Immature natural killer cell (primary cell): ENCODE measurements around the gene VSIG10. TPM values are rescaled to one million over a fixed set of nuclear protein-coding genes. Genes with fewer than 3 reads are reported as not detected.
A peak's percentile ranks its signal among the peaks of the same experiment; 100 is the strongest.

ENCODE experiments used
- DNase-seq, 3 donors: peaks; one replicate each; pipeline ENCODE4 v3.0.0; 2022; ENCODE audit warnings: mixed read lengths in 1 of 3
- H3K27ac Mint-ChIP-seq, 6 donors: one replicate each; pipeline ENCODE4 v1.8.0; 2020; ENCODE audit warnings: mixed read lengths in 6 of 6, mild to moderate bottlenecking in 5 of 6, inconsistent platforms in 4 of 6, moderate library complexity in 3 of 6
- H3K27me3 Mint-ChIP-seq, 3 donors: one replicate each; pipeline ENCODE4 v1.8.0; 2020 to 2021; ENCODE audit warnings: low read depth in 3 of 3, mild to moderate bottlenecking in 3 of 3, mixed read lengths in 3 of 3, moderate library complexity in 3 of 3, inconsistent platforms in 1 of 3
- H3K36me3 Mint-ChIP-seq, 3 donors: one replicate each; pipeline ENCODE4 v1.8.0; 2020; ENCODE audit warnings: mixed read lengths in 3 of 3, inconsistent platforms in 2 of 3, mild to moderate bottlenecking in 2 of 3
- H3K4me1 Mint-ChIP-seq, 2 donors: one replicate each; pipeline ENCODE4 v1.8.0; 2020; ENCODE audit warnings: inconsistent platforms in 2 of 2, mild to moderate bottlenecking in 2 of 2, mixed read lengths in 2 of 2, moderate library complexity in 1 of 2
- H3K4me3 Mint-ChIP-seq, 5 donors: one replicate each; pipeline ENCODE4 v1.8.0; 2020; ENCODE audit warnings: mild to moderate bottlenecking in 5 of 5, mixed read lengths in 5 of 5, inconsistent platforms in 3 of 5, moderate library complexity in 3 of 5
- H3K9me3 Mint-ChIP-seq, 6 donors: one replicate each; pipeline ENCODE4 v1.8.0; 2020; ENCODE audit warnings: mild to moderate bottlenecking in 6 of 6, mixed read lengths in 6 of 6, inconsistent platforms in 4 of 6, moderate library complexity in 3 of 6
- polyA plus RNA-seq, 3 donors: library from polyadenylated mRNA; unstranded; fragments of 300-500 nt; fragmentation: Illumina TruSeq; gene quantifications; one replicate each; pipeline ENCODE4 v1.2.3, GENCODE V29; 2021

Gene VSIG10
- polyA plus RNA-seq, 3 donors from 2014 or later, result 0.24 to 1.6 (median 1.0) TPM

- Mint-ChIP-seq H3K27ac (no peak overlapping the region), H3K27me3 (peaks cover 0 to 3% (median 0%) of the 10 kb centered on the region in 3 donors), H3K36me3 (peaks cover 23 to 38% (median 29%) of the 10 kb centered on the region in 3 donors), H3K4me3 (no peak overlapping the region), H3K4me1 (peaks cover 0 to 2% of the 10 kb centered on the region in 2 donors), H3K9me3 (no peaks in the 10 kb centered on the region)
- DNase-seq, result no peak
Measured at GRCh38 chr12:118046430-118046829, 57.4 kb downstream of the VSIG10 start.

DNA sequence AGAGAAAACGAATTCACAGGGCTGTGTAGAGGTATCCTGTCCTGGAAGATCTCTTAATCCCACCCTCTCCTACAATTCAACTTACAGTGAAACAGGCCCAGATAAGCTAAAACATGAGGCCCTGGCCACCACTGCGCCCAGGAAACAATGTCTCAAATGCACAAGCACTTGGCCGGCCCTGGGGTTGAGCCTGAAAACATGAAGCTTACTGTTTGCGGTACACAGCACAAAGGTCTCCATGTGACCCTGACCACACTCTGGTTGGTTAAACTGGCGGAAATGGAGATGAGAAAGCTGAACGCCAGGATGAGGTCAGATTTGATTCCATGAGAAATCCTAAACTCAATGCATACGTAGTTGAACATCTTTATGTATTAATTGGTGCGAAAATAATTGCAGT, 59.2 kb downstream of the VSIG10 start:
- H3K4me3 Mint-ChIP-seq, result no peak overlapping the region
- peak overlapping the region in 1 of 6 donors; percentile 40 for H3K27ac Mint-ChIP-seq
- peaks cover 0 to 2% of the 10 kb centered on the region in 2 donors for H3K4me1 Mint-ChIP-seq
- peaks cover 0 to 3% (median 0%) of the 10 kb centered on the region in 3 donors for H3K27me3 Mint-ChIP-seq
- H3K36me3 Mint-ChIP-seq, result peaks cover 19 to 37% (median 28%) of the 10 kb centered on the region in 3 donors
- no peak for DNase-seq
- no peaks in the 10 kb centered on the region for H3K9me3 Mint-ChIP-seq

DNA sequence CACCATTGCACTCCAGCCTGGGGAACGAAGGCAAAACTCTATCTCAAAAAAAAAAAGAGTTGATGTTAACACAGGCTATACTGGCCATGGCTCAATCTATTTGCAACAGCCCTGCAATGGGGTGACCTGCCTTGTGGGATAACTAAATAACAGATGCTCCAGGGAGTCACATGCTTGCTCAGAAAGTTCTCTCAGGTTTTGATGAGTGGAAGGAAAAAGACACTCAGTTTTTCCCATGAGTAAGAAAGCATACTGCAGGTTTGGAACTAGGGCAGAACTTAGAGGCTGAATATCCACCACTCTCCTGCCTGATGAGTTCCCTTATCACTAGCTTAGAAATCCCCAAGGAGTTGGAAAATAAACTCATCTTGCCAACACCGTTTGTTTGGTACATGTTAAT, 59.7 kb downstream of the VSIG10 start:
- Mint-ChIP-seq H3K4me3 (no peak overlapping the region), H3K36me3 (peaks cover 19 to 39% (median 28%) of the 10 kb centered on the region in 3 donors), H3K9me3 (no peaks in the 10 kb centered on the region), H3K27me3 (peaks cover 0 to 3% (median 2%) of the 10 kb centered on the region in 3 donors), H3K27ac (peak overlapping the region in 1 of 6 donors; percentile 40), H3K4me1 (peaks cover 0 to 2% of the 10 kb centered on the region in 2 donors)
- DNase-seq, result no peak

- DNase-seq, result no peak
- peaks cover 0 to 2% of the 10 kb centered on the region in 2 donors for H3K4me1 Mint-ChIP-seq
- H3K36me3 Mint-ChIP-seq, result peaks cover 17 to 46% (median 26%) of the 10 kb centered on the region in 3 donors
- H3K9me3 Mint-ChIP-seq, result no peaks in the 10 kb centered on the region
- H3K4me3 Mint-ChIP-seq, result no peak overlapping the region
- no peak overlapping the region for H3K27ac Mint-ChIP-seq
- H3K27me3 Mint-ChIP-seq, result peaks cover 0 to 3% (median 2%) of the 10 kb centered on the region in 3 donors
Measured at GRCh38 chr12:118042091-118042490, 61.7 kb downstream of the VSIG10 start.

DNA sequence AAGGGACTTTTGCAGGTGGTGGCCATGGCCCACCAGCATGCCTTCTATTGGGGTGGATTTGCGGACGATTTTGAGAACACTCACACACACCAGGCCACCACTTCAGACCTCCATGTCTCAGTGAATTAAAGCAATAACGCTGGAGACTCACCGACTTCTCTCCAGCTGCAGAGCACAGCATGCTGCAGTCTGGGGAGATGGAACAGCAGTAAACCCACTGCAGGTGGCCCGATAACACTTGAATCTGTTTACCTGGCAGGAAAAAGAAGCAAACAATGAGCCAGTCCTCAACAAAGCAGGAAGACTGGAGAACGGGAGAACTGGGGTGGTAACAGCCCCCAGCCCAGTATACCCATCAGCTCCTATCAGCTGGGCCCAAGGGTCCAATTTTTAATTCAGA, 65.7 kb downstream of the VSIG10 start:
- Mint-ChIP-seq H3K9me3 (no peaks in the 10 kb centered on the region), H3K36me3 (peaks cover 27 to 61% (median 30%) of the 10 kb centered on the region in 3 donors), H3K4me1 (no peaks in the 10 kb centered on the region), H3K27me3 (peaks cover 0 to 5% (median 2%) of the 10 kb centered on the region in 3 donors), H3K27ac (no peak overlapping the region), H3K4me3 (no peak overlapping the region)
- DNase-seq, result no peak

- no peak overlapping the region for H3K4me3 Mint-ChIP-seq
- peaks cover 0 to 3% (median 2%) of the 10 kb centered on the region in 3 donors for H3K27me3 Mint-ChIP-seq
- no peak for DNase-seq
- H3K27ac Mint-ChIP-seq, result no peak overlapping the region
- no peaks in the 10 kb centered on the region for H3K4me1 Mint-ChIP-seq
- peaks cover 22 to 55% (median 25%) of the 10 kb centered on the region in 3 donors for H3K36me3 Mint-ChIP-seq
- H3K9me3 Mint-ChIP-seq, result no peaks in the 10 kb centered on the region
Measured at GRCh38 chr12:118036672-118037411, 67.0 kb downstream of the VSIG10 start.

DNA sequence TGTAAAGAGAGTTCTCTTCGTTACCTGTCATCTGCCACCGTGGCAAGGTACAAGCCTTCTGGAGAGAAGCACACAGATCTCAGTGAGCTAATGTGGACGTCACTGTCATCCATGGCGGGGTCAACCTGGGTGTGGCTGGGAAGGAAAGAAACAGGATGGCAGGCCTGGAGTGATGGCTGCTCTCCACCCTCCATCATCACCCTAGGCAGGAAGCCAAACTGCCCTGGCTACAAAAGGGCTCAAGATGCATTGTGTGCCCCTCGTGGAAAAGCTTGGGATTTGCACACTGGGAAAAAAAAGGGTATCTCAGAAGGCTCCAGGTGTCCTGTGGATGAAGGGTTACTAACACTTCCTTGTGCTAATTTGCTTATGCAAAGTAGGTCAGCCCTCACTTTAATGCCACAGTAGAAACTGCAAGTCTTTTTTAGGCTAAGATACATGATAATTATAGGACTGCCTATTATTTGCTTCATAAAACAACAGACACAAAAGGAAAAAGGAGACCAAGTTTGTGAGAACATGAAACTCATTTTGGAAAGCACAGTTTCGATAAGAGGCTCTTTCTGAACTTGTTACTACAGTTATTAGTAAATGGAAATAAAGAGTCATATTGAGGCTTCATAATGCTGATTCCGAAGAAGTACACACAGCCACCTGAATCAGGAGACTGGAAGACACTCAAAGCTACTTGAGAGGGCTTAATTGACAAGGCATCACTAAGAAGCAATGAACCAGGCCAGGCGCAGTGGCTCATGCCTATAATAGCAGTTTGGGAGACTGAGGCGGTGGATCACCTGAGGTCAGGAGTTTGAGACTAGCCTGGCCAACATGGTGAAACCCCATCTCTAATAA, 68.4 kb downstream of the VSIG10 start:
- Mint-ChIP-seq H3K27me3 (peaks cover 0 to 3% (median 2%) of the 10 kb centered on the region in 3 donors), H3K36me3 (peaks cover 20 to 49% (median 21%) of the 10 kb centered on the region in 3 donors), H3K4me3 (no peak overlapping the region), H3K9me3 (no peaks in the 10 kb centered on the region), H3K27ac (peak overlapping the region in 2 of 6 donors; percentile 29 to 36), H3K4me1 (no peaks in the 10 kb centered on the region)
- DNase-seq, result no peak

GRCh38 chr12:118034429-118035189, 69.2 kb downstream of the VSIG10 start:
- peaks cover 0 to 3% (median 2%) of the 10 kb centered on the region in 3 donors for H3K27me3 Mint-ChIP-seq
- peak overlapping the region in 1 of 6 donors; percentile 21 for H3K27ac Mint-ChIP-seq
- H3K4me1 Mint-ChIP-seq, result no peaks in the 10 kb centered on the region
- peaks cover 20 to 49% (median 21%) of the 10 kb centered on the region in 3 donors for H3K36me3 Mint-ChIP-seq
- H3K9me3 Mint-ChIP-seq, result no peaks in the 10 kb centered on the region
- no peak overlapping the region for H3K4me3 Mint-ChIP-seq
- DNase-seq, result no peak

DNA sequence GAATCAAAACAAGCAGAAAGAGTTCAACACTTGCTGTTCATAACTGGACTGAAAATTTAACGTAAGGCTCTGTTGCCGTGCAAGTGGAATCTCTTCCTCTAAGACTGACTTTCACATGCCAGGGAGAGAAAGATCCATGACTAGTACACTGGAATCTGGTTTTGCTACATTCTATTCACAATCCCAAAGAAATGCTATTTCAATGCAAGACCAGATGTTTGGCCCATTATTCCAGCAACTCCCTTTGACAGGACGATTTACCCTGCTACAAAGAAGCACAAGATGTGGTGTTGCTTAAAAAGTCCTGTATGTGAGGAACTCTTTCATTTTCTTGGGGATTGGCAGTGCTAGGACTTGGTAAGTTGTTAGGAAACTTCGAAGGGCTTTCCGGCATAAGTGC, 69.9 kb downstream of the VSIG10 start:
- H3K9me3 Mint-ChIP-seq, result no peaks in the 10 kb centered on the region
- peaks cover 20 to 45% (median 21%) of the 10 kb centered on the region in 3 donors for H3K36me3 Mint-ChIP-seq
- H3K4me1 Mint-ChIP-seq, result no peaks in the 10 kb centered on the region
- H3K27me3 Mint-ChIP-seq, result peaks cover 0 to 3% (median 0%) of the 10 kb centered on the region in 3 donors
- no peak overlapping the region for H3K4me3 Mint-ChIP-seq
- no peak overlapping the region for H3K27ac Mint-ChIP-seq
- DNase-seq, result no peak

DNA sequence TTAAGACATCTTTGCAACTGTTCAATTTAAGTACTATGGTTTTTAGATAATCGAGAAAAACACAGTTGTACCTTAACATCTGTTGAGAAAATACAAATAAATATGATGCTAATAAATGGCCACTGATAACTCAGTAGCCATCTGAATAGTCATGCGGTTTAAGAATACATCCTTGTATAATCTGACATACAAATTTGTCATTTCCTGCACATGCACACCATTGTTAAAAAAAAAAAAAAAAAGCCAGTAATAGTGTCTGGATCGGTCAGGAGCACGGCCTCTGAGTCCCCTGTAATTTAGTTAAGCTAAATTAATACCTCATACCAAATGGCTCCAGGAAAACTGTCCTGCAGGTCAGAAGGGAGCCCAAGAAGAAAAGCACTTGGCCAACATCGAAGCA, 70.5 kb downstream of the VSIG10 start:
- Mint-ChIP-seq H3K36me3 (peaks cover 20 to 48% (median 21%) of the 10 kb centered on the region in 3 donors), H3K27ac (no peak overlapping the region)

GRCh38 chr12:118032188-118032587, 71.6 kb downstream of the VSIG10 start:
- no peak for DNase-seq
- Mint-ChIP-seq H3K4me1 (no peaks in the 10 kb centered on the region), H3K4me3 (no peak overlapping the region), H3K36me3 (peaks cover 20 to 41% (median 25%) of the 10 kb centered on the region in 3 donors), H3K27ac (no peak overlapping the region), H3K9me3 (no peaks in the 10 kb centered on the region), H3K27me3 (peaks cover 0 to 3% (median 0%) of the 10 kb centered on the region in 3 donors)

More for the DNA sequence above, 70.5 kb downstream of the VSIG10 start:
- no peak for DNase-seq
- no peak overlapping the region for H3K4me3 Mint-ChIP-seq
- H3K4me1 Mint-ChIP-seq, result no peaks in the 10 kb centered on the region
- peaks cover 0 to 3% (median 0%) of the 10 kb centered on the region in 3 donors for H3K27me3 Mint-ChIP-seq
- H3K9me3 Mint-ChIP-seq, result no peaks in the 10 kb centered on the region

GRCh38 chr12:118029166-118029565, 74.6 kb downstream of the VSIG10 start:
- Mint-ChIP-seq H3K36me3 (peaks cover 9 to 28% (median 18%) of the 10 kb centered on the region in 3 donors), H3K4me1 (no peaks in the 10 kb centered on the region), H3K9me3 (no peaks in the 10 kb centered on the region), H3K4me3 (no peak overlapping the region), H3K27ac (no peak overlapping the region), H3K27me3 (no peaks in the 10 kb centered on the region)
- no peak for DNase-seq

- Mint-ChIP-seq H3K27ac (peak overlapping the region in 1 of 6 donors; percentile 23), H3K4me1 (no peaks in the 10 kb centered on the region), H3K36me3 (peaks cover 13 to 31% (median 13%) of the 10 kb centered on the region in 3 donors), H3K9me3 (no peaks in the 10 kb centered on the region), H3K4me3 (no peak overlapping the region), H3K27me3 (no peaks in the 10 kb centered on the region)
- DNase-seq, result no peak
Measured at GRCh38 chr12:118025168-118025567, 78.6 kb downstream of the VSIG10 start.
